Stimulated activated memory B cell treated with anti-CD40 and anti-IgM and Interleukin-4, amounts not matched to agents 10 μg/mL and 1 μg/mL and 100 μg/mL, for 72 hours (primary cell): ENCODE data around the gene RPS6KL1.
A peak's percentile ranks its signal among the peaks of the same experiment; 100 is the strongest.

Experiments
- ATAC-seq: fragments of 150-1000 bp; cut with Tn5 transposase; 2 replicates; pipeline ENCODE4 v1.10.0; 2021
- H3K27ac Mint-ChIP-seq: one replicate; pipeline ENCODE4 v1.8.0; 2022; ENCODE audit warnings: mild to moderate bottlenecking, mixed read lengths
- H3K27me3 Mint-ChIP-seq: one replicate; pipeline ENCODE4 v1.8.0; 2022; ENCODE audit warnings: mixed read lengths
- H3K36me3 Mint-ChIP-seq: one replicate; pipeline ENCODE4 v1.8.0; 2022; ENCODE audit warnings: mixed read lengths
- H3K4me1 Mint-ChIP-seq: one replicate; pipeline ENCODE4 v1.8.0; 2022; ENCODE audit warnings: mixed read lengths
- H3K4me3 Mint-ChIP-seq: one replicate; pipeline ENCODE4 v1.8.0; 2022; ENCODE audit warnings: mild to moderate bottlenecking, moderate library complexity, mixed read lengths
- H3K9me3 Mint-ChIP-seq: one replicate; pipeline ENCODE4 v1.8.0; 2022; ENCODE audit warnings: mixed read lengths

The RPS6KL1 gene

DNA sequence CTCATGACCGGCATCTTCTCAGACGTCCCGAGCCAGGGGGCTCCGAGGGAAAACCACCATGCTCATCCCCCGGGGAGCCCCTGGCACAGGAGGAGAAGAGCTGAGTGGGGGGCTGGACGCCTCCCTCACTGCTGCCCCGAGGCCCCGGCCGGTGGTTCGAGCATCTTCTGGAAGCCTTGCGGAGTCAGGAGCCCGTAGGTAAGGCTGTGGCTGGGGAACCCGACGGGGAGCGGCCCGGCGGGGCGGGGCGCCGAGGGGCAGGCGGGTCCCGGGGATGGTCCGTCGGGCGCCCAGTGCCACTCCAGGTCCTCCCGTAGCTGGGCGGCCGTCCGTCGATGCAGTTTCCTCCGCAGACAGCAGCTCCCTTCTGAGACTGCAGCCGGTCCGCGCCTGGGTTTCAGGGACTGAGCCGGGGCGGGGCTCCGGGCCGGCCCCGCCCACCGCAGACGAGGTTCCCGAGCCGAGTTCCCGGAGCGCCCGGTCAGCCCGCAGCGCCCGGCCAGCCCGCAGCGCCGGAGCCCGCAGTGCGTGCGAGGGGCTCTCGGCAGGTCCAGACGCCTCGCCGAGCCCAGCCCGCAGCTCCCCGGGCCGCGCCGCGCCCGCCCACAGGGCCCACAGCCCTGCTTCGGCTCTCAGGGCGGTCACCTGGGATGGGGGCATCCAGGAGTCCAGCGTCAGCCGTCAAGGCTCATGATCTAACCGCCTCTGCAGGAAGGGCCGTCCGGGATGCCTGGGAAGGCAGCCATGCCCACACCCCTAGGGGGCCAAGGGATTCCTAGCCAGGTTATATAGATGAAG is 32.4 kb upstream of the RPS6KL1 start, which contains the start of gene PGF:
Gene PGF, minus strand, starts transcription at position 369 of the 798 bp plus-strand sequence. Its CDS starts 355 bp downstream, at position 14.
- peak; percentile 64 for ATAC-seq
- Mint-ChIP-seq H3K9me3 (no peaks in the 10 kb centered on the region), H3K27me3 (peaks cover 23% of the 10 kb centered on the region), H3K36me3 (no peaks in the 10 kb centered on the region), H3K4me1 (no peaks in the 10 kb centered on the region), H3K4me3 (peak within 1 kb of the TSS; percentile 50), H3K27ac (no peak within 1 kb of the TSS)

DNA sequence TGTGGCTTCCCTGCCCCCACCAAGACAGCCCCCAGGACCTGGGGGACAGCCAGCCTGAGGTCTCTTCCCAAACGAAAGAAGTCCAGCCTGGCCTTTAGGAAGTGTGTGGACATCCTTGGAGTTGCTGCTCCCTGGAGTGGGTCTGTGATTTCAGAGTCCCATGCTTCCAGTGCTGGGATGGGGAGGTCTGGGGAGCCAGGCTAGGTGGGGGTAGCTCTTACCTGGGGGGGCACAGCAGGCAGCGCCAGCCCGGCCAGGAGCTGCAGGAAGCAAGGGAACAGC is 31.8 kb upstream of the RPS6KL1 start:
- Mint-ChIP-seq H3K4me1 (no peaks in the 10 kb centered on the region), H3K36me3 (no peaks in the 10 kb centered on the region), H3K27me3 (peaks cover 23% of the 10 kb centered on the region), H3K27ac (no peak overlapping the region), H3K9me3 (no peaks in the 10 kb centered on the region), H3K4me3 (peak overlapping the region; percentile 50)
- ATAC-seq: no peak

DNA sequence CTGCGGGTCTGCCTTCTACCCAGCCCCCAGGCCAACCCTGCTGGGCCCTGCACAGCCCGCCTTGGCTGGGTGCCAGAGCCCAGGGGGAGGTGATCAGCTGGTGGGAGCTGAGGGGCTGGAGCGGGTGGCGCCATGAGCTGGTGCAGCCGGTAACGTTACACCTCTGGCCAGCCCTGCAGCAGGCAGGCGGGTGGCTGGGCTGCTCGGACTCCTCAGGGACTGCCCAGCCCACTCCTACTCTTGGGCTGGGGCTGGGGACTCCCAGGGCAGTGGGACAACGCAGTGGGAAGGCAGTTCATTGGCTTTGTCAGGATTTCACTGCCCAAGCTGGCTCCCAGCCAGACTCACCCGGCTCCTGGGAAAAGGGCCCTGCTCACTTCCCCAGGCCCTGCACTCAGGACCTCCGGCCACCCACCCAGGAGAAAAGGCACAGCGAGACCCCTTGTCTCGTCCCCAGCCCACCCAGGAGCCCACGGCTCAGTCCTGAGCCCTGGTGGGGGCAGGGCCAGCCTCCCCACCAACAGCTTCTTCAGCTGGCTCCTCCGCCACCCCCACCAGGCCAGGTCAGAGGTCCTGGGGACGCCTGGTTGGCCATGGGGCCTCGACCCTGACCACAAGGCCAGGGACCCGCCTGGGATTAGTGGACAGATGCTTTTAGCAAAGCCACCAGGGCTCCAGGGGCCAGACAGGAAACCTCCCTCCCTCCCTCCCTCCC is 31.3 kb upstream of the RPS6KL1 start:
- no peaks in the 10 kb centered on the region for H3K4me1 Mint-ChIP-seq
- H3K27me3 Mint-ChIP-seq: peaks cover 23% of the 10 kb centered on the region
- H3K9me3 Mint-ChIP-seq: no peaks in the 10 kb centered on the region
- H3K27ac Mint-ChIP-seq: no peak overlapping the region
- H3K36me3 Mint-ChIP-seq: no peaks in the 10 kb centered on the region
- no peak overlapping the region for H3K4me3 Mint-ChIP-seq
- no peak for ATAC-seq

DNA sequence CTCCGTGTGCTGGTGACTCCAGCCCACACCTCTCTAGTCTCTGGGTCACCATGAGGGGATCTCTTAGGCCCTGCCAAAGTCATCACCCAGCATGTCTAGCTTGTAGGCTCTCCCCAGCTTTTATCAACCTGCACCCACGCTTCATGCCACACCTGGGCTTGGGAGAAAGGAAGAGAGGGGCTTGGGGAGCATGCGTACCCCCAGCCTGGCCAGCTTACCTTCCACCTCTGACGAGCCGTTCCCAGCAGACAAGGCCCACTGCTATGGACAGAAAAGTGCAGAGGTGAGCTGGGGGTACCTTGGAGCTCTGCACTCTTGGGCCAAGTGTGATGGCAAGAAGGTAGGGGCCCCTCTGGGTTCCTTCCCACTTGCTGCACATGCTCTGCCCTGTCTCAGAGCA is 30.6 kb upstream of the RPS6KL1 start:
- Mint-ChIP-seq H3K36me3 (no peaks in the 10 kb centered on the region), H3K9me3 (no peaks in the 10 kb centered on the region), H3K4me3 (no peak overlapping the region), H3K27me3 (peaks cover 23% of the 10 kb centered on the region), H3K4me1 (no peaks in the 10 kb centered on the region), H3K27ac (no peak overlapping the region)
- no peak for ATAC-seq

DNA sequence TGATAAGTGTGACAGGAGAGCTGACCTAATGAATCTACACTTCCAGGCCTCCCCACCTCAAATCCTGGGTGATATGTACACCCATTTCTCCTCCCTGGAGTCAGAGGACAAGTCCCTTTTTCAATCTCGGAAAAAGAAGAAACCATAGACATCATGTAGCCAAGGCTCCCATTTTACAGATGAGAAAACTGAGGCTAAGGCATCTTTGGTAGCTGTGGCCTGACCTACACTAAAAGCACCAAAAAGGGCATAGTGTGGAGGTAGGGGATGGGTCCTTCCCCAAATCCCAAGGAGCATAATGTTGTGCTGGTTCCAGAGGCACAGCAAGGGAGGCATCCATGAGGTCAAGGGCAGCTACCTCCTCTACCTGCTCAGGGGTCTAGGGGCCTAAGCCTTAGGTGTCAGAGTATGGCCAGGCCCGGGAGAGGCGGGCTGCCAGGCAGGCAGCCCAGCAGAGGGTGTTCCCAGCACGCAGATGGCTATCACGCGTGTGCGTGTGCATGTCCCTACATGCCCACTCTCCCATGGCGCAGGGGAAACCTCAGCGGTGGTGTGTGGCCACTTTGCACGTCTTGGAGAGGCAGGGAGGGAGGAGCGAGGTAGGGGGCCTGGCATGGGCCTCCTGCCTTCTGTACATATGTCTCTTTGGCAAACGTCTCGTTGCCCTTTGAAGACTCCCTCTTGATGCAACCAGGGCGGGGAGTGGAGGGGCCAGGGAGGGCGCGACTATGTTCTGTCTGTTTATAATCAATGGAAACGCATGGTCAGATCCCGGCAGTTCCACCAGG is 29.8 kb upstream of the RPS6KL1 start:
- H3K4me3 Mint-ChIP-seq: no peak overlapping the region
- ATAC-seq: no peak
- no peaks in the 10 kb centered on the region for H3K4me1 Mint-ChIP-seq
- no peaks in the 10 kb centered on the region for H3K36me3 Mint-ChIP-seq
- no peaks in the 10 kb centered on the region for H3K9me3 Mint-ChIP-seq
- H3K27me3 Mint-ChIP-seq: peaks cover 23% of the 10 kb centered on the region
- H3K27ac Mint-ChIP-seq: no peak overlapping the region

DNA sequence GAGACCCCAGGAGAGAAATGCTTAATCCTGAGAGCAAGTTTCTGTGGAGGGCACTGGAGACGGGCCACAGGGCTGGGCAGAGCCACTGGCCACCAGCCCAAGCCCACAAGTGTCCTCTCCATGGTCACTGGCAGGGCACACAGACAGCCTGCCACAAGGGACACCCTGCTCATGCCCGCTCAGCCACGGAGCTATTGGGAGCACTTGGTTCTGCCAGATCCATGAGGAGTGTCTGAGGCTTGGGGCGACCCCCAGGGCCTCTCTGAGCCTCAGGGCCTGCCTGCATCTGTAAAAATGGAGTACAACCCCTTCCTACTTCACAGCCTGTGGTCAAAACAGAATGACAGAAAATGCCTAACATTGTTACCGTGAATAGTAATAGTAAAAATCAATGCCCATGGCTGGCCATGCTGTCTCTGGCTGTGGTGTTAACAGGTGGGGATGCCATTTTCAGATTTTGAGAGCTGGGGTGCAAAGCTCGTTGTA is 29.2 kb upstream of the RPS6KL1 start:
- H3K9me3 Mint-ChIP-seq: no peaks in the 10 kb centered on the region
- no peaks in the 10 kb centered on the region for H3K36me3 Mint-ChIP-seq
- peaks cover under 1% of the 10 kb centered on the region for H3K4me1 Mint-ChIP-seq

DNA sequence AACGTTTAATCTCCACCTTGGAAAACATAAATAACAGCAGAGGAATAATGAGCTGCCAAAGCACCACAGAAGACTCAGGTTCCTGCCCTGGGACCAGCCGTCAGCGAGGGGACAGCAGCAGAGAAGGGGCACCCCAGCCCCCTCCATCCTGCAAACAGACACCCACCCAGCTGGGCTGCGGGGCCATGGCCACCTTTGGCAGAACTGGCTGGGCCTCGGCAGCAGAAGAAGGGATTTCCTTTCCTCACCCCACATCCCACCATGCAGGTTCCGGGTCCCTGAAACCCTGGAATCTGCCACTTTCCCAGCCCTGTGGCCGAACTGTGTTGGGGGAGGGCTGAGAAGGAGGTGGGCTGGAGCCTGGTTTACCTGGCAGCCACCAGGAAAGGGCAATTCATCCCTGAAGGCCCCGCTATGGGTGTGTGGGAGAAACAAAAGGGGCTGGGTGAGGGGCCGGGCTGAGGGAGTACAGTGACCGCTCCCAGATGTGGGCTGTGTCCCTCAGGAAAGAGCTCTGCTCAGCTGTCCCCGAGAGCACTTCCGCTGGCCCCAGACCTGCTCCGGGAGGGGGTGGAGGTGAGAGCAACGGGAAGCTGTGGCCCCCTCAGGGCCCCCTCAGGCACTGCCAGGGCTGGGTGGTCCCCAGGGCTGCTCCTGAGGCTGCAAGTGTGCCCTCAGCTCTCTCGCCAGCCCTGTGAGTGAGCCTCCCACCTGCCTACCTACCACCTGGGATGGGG is 28.6 kb upstream of the RPS6KL1 start:
- H3K27me3 Mint-ChIP-seq: peaks cover 22% of the 10 kb centered on the region
- no peak overlapping the region for H3K4me3 Mint-ChIP-seq
- no peaks in the 10 kb centered on the region for H3K36me3 Mint-ChIP-seq
- no peaks in the 10 kb centered on the region for H3K9me3 Mint-ChIP-seq
- ATAC-seq: no peak
- H3K27ac Mint-ChIP-seq: no peak overlapping the region
- peaks cover 7% of the 10 kb centered on the region for H3K4me1 Mint-ChIP-seq

More for the DNA sequence above, 29.2 kb upstream of the RPS6KL1 start:
- Mint-ChIP-seq H3K4me3 (no peak overlapping the region), H3K27me3 (peaks cover 23% of the 10 kb centered on the region), H3K27ac (no peak overlapping the region)
- ATAC-seq: no peak

DNA sequence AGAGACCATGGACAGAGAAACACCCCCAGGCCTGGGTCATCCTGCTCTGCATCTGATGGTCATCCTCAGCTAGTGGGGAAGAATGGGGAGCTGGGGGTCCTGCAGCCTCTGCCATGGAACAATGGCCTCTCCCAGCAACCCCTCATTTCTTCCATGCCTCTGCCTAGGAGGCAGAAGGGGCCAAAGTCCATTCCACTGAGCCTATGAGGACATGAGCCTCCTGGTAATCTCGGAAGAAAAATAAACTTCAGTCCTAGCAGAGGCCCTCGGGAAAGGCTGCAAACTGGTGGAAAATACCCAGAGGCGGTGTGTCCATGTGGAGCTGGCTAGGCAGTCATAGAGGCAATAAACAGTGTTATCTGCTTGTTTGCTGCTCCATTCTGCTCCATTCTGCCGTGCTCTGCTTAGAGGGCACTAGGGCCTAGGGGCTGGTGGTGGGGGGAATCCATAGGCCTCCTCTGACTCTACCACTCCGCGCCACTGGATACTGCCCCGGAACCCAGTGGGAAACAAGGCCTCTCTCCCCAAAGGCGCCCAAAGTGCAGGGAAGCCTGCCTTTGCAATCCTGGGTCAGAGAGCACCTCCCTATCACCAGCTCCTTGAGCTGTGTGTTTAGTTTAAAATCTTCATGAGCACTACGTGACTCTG is 27.9 kb upstream of the RPS6KL1 start:
- H3K36me3 Mint-ChIP-seq: no peaks in the 10 kb centered on the region
- ATAC-seq: no peak
- H3K4me1 Mint-ChIP-seq: peaks cover 14% of the 10 kb centered on the region
- H3K27ac Mint-ChIP-seq: no peak overlapping the region
- H3K27me3 Mint-ChIP-seq: peaks cover 17% of the 10 kb centered on the region
- no peaks in the 10 kb centered on the region for H3K9me3 Mint-ChIP-seq
- no peak overlapping the region for H3K4me3 Mint-ChIP-seq

DNA sequence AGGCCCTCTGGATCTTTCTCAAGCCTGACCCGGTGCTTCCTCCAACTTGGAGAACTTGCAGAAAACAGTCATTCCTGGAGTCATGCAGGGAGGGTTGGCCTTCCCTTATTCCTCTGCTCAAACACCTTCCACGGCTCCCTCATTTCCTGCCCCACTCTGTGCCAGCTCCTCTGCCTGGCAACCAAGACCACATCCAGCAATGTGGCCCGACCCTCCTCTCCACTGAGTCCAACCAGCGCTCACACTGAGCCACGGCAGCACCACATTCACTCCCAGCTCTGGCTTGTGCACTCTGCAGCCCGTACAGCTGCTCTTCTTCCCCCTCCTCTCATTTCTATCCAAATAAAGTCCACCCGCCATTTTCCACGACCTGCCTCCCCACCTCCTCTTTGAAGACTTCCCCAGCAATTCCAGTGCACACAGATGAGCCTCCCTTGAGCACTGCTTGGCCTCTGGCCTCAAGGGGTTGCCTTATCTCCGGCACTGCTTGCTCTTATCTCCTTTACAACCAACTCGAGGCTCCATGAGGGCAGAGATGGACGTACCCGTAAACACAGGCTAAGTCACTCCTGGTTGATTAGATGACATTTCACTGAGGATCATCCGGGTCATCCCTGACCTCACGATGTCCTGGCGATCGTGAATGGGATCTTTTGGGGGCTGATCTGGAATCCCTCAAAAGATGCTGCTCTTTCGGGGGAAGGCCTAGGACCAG is 27.0 kb upstream of the RPS6KL1 start:
- Mint-ChIP-seq H3K4me1 (peaks cover 14% of the 10 kb centered on the region), H3K27me3 (peaks cover 17% of the 10 kb centered on the region), H3K9me3 (no peaks in the 10 kb centered on the region), H3K4me3 (no peak overlapping the region), H3K27ac (no peak overlapping the region), H3K36me3 (no peaks in the 10 kb centered on the region)
- no peak for ATAC-seq

DNA sequence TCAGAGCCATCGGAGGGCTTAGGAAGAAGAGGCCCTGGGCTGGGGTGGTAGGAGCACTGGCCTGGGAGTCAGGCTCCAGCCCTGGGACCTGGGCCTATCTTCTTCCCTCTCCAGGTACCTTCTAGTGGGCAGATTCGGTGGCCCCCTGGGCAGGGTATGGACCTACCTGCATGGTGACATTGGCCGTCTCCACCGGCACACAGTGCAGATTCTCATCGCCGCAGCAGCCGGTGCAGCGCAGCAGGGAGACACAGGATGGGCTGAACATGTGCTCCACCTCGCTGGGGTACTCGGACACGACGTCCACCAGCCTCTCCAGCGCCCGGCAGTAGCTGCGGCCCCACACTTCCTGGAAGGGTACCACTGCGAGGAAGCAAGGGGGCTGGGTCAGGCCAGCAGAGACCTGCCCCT is 26.1 kb upstream of the RPS6KL1 start:
- no peak for ATAC-seq
- peaks cover 17% of the 10 kb centered on the region for H3K27me3 Mint-ChIP-seq
- H3K27ac Mint-ChIP-seq: no peak overlapping the region
- H3K4me3 Mint-ChIP-seq: no peak overlapping the region
- H3K9me3 Mint-ChIP-seq: no peaks in the 10 kb centered on the region
- no peaks in the 10 kb centered on the region for H3K36me3 Mint-ChIP-seq
- H3K4me1 Mint-ChIP-seq: peaks cover 14% of the 10 kb centered on the region

DNA sequence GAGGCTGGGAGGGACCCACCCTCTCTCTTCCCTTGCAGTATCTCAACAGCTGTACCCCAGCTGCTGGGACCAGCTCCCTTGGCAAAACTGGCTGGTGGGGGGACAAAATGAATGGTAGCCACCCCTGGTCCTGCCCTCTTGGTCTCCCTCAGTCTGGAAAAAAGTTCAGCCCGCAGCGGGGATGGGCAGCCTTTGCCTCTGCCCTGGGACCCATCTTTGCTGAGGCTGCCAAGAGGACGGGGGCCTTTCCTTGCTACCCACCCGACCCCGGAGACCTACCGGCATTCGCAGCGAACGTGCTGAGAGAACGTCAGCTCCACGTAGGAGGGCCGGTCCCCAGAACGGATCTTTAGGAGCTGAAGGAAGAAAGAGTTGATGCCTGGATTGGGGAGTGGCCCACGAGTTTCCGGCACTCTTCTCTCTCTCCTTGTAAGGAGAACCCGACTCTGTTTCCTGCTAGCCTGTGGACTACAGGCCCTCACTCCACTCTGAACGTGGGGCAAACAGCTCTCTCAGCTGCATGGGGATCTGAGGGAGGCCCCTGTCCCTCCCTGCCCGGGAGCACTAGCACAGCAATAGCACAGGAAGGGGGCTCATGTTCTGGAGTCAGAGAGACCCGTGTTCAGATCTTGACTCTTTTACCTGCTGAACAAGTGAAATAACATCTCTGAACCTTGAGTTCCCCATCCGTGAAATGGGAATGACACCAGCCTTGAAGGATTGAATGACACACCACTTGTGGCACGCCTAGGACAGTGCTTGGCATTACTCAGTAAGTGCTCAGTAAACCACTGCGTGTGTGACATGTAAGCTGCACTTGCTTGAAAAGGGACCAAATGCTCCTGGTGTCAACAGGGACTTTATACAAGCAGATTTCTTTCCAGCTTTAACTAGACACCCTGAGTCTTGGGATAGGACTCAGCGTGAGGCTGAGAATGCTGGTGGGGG is 25.4 kb upstream of the RPS6KL1 start:
- H3K27ac Mint-ChIP-seq: no peak overlapping the region
- H3K27me3 Mint-ChIP-seq: peaks cover 12% of the 10 kb centered on the region
- no peaks in the 10 kb centered on the region for H3K36me3 Mint-ChIP-seq
- no peak for ATAC-seq
- no peaks in the 10 kb centered on the region for H3K9me3 Mint-ChIP-seq
- no peak overlapping the region for H3K4me3 Mint-ChIP-seq
- H3K4me1 Mint-ChIP-seq: peaks cover 14% of the 10 kb centered on the region

DNA sequence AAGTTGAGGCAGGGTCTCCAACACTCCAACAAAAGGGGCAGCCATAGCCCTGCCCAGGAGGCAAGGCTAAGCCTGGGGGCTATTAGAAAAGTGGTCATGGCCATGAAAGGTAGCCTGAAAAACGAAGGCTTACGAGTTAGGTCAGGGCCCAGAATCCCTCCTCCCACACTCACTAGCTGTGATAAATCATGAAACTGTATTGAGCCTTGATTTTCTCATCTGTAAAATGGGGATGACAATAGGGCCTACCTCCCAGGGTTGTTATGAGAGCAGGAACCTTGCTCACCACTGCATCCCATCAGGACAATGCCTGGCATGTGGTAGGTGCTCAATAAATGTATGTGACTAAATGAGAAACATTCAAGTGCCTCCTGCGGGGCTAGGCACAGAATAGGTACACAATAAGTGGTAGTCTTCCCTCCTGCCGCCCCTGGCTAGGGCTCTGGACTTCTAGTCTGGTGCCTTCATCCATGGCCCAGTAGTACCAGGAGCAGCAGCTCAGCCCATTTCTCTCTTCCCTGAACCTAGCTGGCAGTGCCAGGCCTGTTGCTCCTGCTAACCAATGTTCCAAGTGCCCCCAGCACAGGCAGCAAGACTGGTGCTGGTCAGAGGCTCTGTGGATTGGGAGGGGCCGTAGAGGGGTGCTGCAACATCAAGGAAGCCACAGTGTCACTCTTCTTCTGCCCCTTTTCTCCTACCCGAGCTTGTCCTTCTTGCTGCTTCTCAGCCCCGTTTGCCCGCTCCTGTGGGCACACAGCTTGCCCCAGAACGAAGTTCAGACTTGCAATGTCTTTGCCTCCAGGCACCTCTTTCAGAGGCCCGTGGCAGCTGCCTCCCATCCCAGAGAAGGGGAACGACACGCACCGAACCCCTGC is 24.5 kb upstream of the RPS6KL1 start:
- H3K27ac Mint-ChIP-seq: no peak overlapping the region
- no peak overlapping the region for H3K4me3 Mint-ChIP-seq
- peaks cover 2% of the 10 kb centered on the region for H3K27me3 Mint-ChIP-seq
- no peaks in the 10 kb centered on the region for H3K9me3 Mint-ChIP-seq
- ATAC-seq: no peak
- H3K36me3 Mint-ChIP-seq: no peaks in the 10 kb centered on the region
- H3K4me1 Mint-ChIP-seq: peaks cover 23% of the 10 kb centered on the region
